Measurements from ENCODE around the gene BIN1. TPM values are rescaled to one million over a fixed set of nuclear protein-coding genes. Genes with fewer than 3 reads are reported as not detected.

BIN1 gene
- polyA plus RNA-seq, 1 of the 3 experiments (the other 2 are of a cell fraction), result 40.3 TPM

DNA sequence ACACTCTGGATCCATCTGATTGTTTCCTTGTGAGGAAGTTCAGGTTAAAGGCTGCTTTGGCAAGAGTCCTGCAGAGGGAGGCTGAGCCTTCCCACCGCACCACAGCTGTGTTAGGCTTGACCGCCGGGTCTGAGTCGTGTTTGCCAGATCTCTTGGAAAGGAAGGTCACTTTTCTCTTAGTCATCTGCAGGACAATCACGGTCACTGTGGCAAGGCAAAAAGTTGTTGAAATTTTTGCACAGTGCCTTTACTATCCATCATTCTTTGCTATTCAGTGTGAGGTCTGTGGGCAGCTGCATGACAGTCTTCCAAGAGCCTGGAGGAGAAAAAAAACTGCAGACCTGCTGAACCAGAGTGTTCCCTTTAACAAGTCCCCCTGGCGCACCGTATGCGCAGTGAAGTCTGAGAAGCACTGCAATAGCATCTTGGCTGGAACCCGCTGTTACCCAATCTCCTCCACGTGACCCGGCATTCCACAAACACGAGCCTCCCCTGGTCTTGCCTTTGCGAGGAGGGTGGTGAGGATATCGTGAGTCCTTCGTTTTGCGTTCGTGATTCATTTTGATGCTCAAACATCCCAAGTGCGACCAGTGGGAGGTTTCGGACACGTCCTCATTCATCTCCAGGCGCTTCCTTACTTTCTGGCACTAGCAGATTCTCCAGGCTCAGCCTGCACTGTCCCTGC lies 23.0 kb downstream of the BIN1 start:
- TF ChIP-seq, protein P1, sequence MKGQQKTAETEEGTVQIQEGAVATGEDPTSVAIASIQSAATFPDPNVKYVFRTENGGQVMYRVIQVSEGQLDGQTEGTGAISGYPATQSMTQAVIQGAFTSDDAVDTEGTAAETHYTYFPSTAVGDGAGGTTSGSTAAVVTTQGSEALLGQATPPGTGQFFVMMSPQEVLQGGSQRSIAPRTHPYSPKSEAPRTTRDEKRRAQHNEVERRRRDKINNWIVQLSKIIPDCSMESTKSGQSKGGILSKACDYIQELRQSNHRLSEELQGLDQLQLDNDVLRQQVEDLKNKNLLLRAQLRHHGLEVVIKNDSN (IDR thresholded peaks at IDR 0.05; ENCODE audit: borderline replicate concordance, low read depth), result peak; percentile 71; the same call in 1 of the 2 replicates
- TF ChIP-seq JUND (IDR thresholded peaks at IDR 0.05) (no peak), PBX3 (IDR thresholded peaks at IDR 0.05) (peak; percentile 49; the same call in 1 of the 2 replicates), USF2 (IDR thresholded peaks at IDR 0.05; ENCODE audit: borderline replicate concordance, low read depth, low read length) (no peak), TCF12 (IDR thresholded peaks at IDR 0.05) (peak; percentile 63), NFIC (IDR thresholded peaks at IDR 0.05; ENCODE audit: borderline replicate concordance) (0 out of 2 replicates have a peak, but pooled peaks have one; percentile 16)
- H3K9me3 ChIP-seq, result no peaks in the 10 kb centered on the region
- peak overlapping the region; percentile 44 for H3K4me2 ChIP-seq
- no peak overlapping the region for H3K9ac ChIP-seq
- DNase-seq, result no peak
- H3K4me3 ChIP-seq (ENCODE audit: low read depth in 2 of 2, low read length in 1 of 2), result no peak overlapping the region
- ChIA-PET CTCF (interaction anchor here (0.8 to 1.3 kb wide), 2 partner anchors 16 to 74 kb away, joined by 3 read pairs; no protein-coding TSS in a partner anchor), POLR2A (no interaction called here)
- H3F3A ChIP-seq (replicated peaks; ENCODE audit: insufficient read depth), result peaks cover 4% of the 10 kb centered on the region
- WGBS (ENCODE audit: low lambda C conversion rate), result 65% methylated on average over 18 of the region's 21 CpGs
- H3K4me1 ChIP-seq (ENCODE audit: control insufficient read depth in 1 of 2, insufficient read depth in 2 of 2, low read depth in 1 of 2, low read length in 1 of 2), result peaks cover 12 to 40% of the 10 kb centered on the region in 2 experiments; a peak in 2 of 4 replicates
- no peaks in the 10 kb centered on the region for H3K27me3 ChIP-seq (ENCODE audit: insufficient read depth)
- H2AFZ ChIP-seq (ENCODE audit: low read depth), result no peak overlapping the region
- H3K79me2 ChIP-seq (ENCODE audit: insufficient read depth), result no peaks in the 10 kb centered on the region; the same call in none of the 2 replicates
- H3K36me3 ChIP-seq (replicated peaks in 1 of 2; ENCODE audit: control insufficient read depth in 1 of 2, insufficient read depth in 2 of 2, low read length in 1 of 2), result no peaks in the 10 kb centered on the region
- 0 out of 4 replicates have a peak overlapping the region, but pooled peaks of 1 of the 2 experiments have one; percentile 22 for H3K27ac ChIP-seq (ENCODE audit: low read depth in 2 of 2, low read length in 1 of 2)
- no peaks in the 10 kb centered on the region for H3K9me2 ChIP-seq
- H4K20me1 ChIP-seq (ENCODE audit: insufficient read depth), result 0 out of 2 replicates have a peak, but pooled peaks cover 10% of the 10 kb centered on the region

GRCh38 chr2:127082974-127083373 lies 24.0 kb downstream of the BIN1 start:
- DNase-seq, result no peak
- Histone ChIP-seq H3K4me2 (no peak overlapping the region), H3K27me3 (ENCODE audit: insufficient read depth) (no peaks in the 10 kb centered on the region), H3K9ac (no peak overlapping the region), H3K36me3 (replicated peaks in 1 of 2; ENCODE audit: control insufficient read depth in 1 of 2, insufficient read depth in 2 of 2, low read length in 1 of 2) (no peaks in the 10 kb centered on the region), H3K9me3 (no peaks in the 10 kb centered on the region), H2AFZ (ENCODE audit: low read depth) (no peak overlapping the region), H3K79me2 (ENCODE audit: insufficient read depth) (no peaks in the 10 kb centered on the region; the same call in none of the 2 replicates), H4K20me1 (ENCODE audit: insufficient read depth) (0 out of 2 replicates have a peak, but pooled peaks cover 10% of the 10 kb centered on the region), H3K27ac (ENCODE audit: low read depth in 2 of 2, low read length in 1 of 2) (no peak overlapping the region), H3F3A (replicated peaks; ENCODE audit: insufficient read depth) (peaks cover 4% of the 10 kb centered on the region), H3K4me3 (ENCODE audit: low read depth in 2 of 2, low read length in 1 of 2) (no peak overlapping the region), H3K9me2 (no peaks in the 10 kb centered on the region), H3K4me1 (ENCODE audit: control insufficient read depth in 1 of 2, insufficient read depth in 2 of 2, low read depth in 1 of 2, low read length in 1 of 2) (peaks cover 12 to 46% of the 10 kb centered on the region in 2 experiments; a peak in 2 of 4 replicates)
- no peak for TF ChIP-seq FOXJ3 (CRISPR knock-in tag; IDR thresholded peaks at IDR 0.05)
- no peak for TF ChIP-seq USF2 (IDR thresholded peaks at IDR 0.05; ENCODE audit: borderline replicate concordance, low read depth, low read length)
- TF ChIP-seq MEF2A (IDR thresholded peaks at IDR 0.05; ENCODE audit: borderline replicate concordance, low read depth), result no peak
- TF ChIP-seq NRF1 (IDR thresholded peaks at IDR 0.05; ENCODE audit: low read depth, low read length), result no peak
- WGBS (ENCODE audit: low lambda C conversion rate), result 96% methylated on average over 8 of the region's 8 CpGs
- CTCF ChIA-PET, result no interaction called here
- POLR2A ChIA-PET, result no interaction called here
